T-helper 2 cell (primary cell): ENCODE measurements around the gene BMPER.

Experiments used
- DNase-seq, 5 experiments: peaks; one replicate each; pipeline versions ENCODE4 v3.0.0 to v3.0.0-alpha.2; 2012 to 2022

The BMPER gene

GRCh38 chr7:33926535-33926934 lies 21.2 kb downstream of the BMPER start:
- no peak for DNase-seq

- no peak for DNase-seq
Observed at GRCh38 chr7:33928986-33929385, 23.6 kb downstream of the BMPER start.

GRCh38 chr7:33932221-33932620 lies 26.9 kb downstream of the BMPER start:
- DNase-seq: no peak

DNA sequence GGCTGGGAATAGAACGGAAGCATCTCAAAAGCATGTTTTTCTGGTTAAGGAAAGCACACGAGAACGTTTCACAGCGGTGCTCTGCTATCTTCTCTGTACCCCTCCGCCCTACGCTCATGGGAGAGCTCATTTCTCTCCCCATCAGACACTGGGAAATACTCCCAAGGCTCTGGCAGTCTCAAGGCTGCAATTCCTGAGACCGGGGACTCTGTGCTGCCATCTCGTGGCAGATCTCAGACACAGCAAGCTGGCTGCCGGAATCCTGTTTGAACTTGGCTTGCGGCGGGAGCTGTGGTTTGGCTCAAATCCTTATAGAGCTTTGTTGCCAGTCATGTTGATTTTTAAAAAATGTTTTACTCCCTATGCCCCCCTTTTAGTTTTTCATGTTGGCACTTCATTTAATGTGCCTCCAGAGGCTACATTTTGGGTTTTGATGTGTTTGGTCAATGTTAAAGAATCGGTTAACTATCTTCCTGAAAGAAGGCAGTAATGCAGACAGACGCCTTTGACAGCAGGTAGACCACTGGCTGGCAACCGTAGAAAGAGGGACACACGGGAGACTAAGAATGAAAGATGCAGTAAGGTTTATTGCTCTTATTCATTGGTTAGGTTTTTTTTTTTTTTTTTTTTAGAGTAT lies 27.6 kb downstream of the BMPER start:
- DNase-seq: peak in 4 of 5 experiments; percentile 15 to 43 (median 40)

- no peak for DNase-seq
Observed at GRCh38 chr7:33933611-33934281, 28.4 kb downstream of the BMPER start.

DNA sequence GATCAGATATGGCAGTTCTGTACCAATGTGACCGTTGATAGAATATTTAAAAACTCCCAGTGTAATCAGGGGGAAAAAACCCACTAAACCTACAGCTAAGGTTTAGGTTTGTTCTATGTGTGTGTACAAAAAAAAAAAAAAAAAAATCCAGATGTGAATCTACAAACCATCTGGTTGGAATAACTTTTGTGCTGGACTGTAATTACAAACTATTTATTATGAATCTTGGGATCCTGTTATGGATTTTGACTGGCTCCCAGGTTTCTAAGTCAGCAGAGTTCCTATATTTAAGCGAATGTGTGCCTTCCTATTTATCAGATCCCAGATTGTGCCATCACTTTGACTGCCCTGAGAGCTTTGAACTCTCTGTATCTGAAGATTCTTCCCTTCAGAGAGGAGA lies 29.1 kb downstream of the BMPER start:
- no peak for DNase-seq

GRCh38 chr7:33936503-33936902 lies 31.2 kb downstream of the BMPER start:
- no peak for DNase-seq

- DNase-seq: no peak
Observed at GRCh38 chr7:33937871-33938270, 32.5 kb downstream of the BMPER start.

DNA sequence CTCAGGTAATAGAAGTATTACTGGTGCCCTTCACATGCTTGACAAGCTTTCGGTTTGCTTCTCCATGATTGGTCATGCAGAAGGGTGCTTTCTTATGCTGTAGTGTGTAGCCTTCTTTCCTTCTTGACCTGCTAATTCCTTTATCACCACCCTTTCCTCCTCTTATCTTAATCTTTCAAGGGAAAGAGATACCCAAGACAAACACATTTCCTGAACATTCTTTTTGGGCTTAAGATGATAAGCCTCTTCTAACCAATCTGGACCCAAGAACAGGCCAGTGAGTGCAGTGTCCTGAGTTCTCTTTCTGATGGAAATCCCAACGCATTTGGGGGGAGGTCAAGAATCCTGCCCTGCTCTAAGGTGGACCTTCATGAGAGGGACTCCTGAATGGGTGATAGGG lies 33.8 kb downstream of the BMPER start:
- DNase-seq: no peak

DNA sequence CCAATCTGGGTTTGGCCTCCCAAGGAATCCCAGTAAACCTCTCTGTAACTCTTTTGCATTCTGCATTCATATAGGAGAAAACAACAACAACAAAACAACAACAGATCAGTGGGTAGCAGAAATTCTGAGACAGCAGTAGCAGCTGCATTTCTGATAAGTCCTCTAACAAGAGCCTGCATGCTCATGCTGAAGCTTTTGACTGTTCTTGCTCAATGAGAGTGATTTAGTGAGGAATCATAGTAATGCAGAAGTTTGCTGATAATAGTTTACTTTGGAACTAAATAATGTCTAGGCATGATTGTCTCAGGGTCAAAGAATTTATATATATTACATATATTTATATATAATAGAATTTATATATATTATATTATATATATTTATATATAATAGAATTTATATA lies 35.2 kb downstream of the BMPER start:
- DNase-seq: no peak

DNA sequence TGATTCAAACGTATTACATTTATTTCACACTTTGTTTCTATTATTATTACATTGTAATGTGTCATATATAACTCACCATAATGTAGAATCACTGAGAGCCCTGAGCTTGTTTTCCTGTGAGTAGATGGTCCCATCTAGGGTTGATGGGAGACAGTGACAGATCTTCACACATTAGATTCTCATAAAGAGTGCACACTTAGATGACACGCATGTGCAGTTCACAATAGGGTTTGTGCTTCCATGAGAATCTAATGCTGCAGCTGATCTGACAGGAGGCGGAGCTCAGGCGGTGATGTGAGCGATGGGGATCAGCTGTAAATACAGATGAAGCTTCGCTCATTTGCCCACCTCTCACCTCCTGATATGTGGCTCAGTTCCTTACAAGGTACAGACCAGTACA lies 36.1 kb downstream of the BMPER start:
- no peak for DNase-seq

DNA sequence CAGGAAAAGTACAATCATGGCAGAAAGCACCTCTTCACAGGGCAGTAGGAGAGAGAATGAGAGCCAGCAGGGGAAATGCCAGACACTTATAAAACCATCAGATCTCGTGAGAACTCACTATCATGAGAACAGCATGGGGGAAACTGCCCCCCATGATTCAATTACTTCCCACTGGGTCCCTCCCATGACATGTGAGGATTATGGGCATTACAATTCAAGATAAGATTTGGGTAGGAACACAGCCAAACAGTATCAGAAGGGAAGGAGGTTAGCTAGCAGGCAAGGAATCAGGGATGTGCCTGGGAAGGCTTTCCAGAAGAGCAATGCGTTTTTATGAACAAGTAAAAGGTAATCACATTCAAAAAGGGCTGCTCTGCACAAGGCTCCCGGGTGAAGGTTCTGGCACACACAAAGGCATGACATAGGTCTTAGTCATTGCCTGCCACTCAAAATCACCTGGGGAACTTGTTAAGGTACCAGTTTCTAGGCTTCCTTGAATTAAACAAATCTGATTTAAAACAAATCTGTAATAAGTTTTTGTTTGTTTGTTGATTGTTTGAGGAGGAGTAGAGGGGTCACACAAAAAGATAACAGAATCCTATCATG lies 40.9 kb downstream of the BMPER start:
- no peak for DNase-seq

- DNase-seq: no peak
Observed at GRCh38 chr7:33950047-33950714, 44.8 kb downstream of the BMPER start.

DNA sequence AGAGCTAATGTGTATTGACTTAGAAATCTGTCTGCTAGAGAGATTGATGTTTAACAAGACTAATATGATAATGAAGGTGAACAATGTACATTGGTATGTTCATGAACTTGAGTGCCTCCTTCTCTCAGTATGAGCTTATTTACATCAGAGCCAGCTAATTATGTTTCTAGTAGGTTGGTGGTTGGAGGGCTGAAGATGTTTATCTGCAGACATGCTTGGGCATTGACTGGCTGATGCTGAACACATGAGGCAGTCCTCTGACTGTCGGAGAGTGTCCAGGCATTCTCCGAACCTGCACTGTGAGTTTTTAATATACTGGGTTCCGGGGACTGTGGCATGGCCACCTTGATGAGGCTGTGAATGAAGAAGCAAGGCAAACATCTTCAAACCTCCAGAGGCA lies 47.5 kb downstream of the BMPER start:
- DNase-seq: no peak

- no peak for DNase-seq
Observed at GRCh38 chr7:33958104-33958503, 52.8 kb downstream of the BMPER start.

GRCh38 chr7:33959676-33960075 lies 54.3 kb downstream of the BMPER start:
- no peak for DNase-seq

DNA sequence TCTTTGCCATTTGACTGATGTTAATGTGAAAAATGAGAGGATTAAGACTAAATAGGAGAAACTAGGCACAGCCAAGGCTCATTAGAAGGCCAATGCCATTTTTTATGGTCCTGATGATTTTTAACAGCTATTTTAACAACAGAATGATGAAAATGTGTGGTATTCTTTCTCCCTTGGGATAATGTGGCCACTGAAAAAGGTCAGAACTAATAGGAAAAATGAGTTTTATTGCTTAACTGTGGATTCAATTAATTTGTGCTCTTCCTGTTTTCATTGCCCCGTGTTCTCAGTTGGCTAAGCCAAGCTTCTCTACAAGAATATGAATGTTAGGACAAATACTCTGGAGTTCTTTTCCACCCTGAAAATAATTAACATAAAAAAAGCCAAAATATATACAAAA lies 56.6 kb downstream of the BMPER start:
- no peak for DNase-seq

GRCh38 chr7:33964417-33965182 lies 59.3 kb downstream of the BMPER start:
- DNase-seq: no peak

DNA sequence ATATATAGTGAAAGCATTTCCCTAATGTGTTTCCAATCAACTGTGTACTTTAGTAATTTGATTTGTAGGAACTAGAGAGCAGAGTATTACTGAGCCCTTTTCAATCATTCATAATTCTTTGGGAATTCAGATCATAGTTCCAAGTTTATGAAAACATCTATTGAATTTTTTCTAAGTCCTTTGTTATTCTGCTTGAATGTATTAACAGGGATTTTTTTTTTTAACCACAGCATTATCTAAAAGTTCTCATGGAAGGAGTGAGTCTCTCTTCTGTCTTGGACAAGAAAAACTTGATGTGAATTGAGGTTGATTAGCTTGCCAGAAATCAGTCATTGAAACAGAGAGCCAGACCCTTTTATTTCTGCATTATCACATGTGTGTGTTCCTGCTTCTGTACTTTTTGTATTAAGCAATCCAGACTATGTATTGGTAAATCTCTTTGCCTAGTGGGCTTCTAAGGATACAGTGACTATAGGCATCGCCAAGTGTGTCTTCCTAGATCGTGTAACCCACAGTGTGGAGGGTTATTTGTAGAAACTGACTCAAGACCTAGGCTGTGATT lies 59.9 kb downstream of the BMPER start:
- no peak for DNase-seq

GRCh38 chr7:33968591-33968990 lies 63.3 kb downstream of the BMPER start:
- no peak for DNase-seq

DNA sequence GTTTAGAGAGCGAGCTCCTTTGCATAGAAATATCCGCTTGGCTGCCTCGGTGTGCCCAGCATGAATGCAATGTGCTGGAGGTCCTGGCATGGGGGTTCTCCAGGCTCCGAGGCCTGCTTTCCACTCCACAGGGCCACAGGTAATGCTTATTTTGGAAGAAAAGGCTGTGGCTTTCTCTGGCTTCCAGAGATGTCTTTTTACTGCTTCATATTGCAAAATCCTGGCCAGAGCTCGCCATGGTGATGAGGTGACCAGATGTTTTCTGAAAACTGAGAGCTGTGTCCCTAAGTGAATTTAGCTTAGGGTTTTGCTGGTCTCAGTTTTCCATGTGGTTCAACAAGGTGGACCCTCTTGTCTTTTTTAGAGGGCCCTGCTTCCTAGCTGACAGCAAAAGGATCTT lies 65.2 kb downstream of the BMPER start:
- no peak for DNase-seq

- no peak for DNase-seq
Observed at GRCh38 chr7:33971106-33971505, 65.8 kb downstream of the BMPER start.
